CD4-positive, alpha-beta T cell treated with Interleukin-4 for 4 hours (primary cell): Measurements from ENCODE around the gene LCN15.
"Not testable (repeated sequence)": the region's sequence is repeated elsewhere in the genome, so short reads cannot be mapped to it uniquely, and the experiment has no call there.

ENCODE experiments used
- DNase-seq: peaks from one replicate; pipeline ENCODE4 v3.0.0-alpha.2; 2020

LCN15 gene

GRCh38 chr9:136773386-136774044 lies 9.2 kb upstream of the LCN15 start:
- DNase-seq, result no peak

GRCh38 chr9:136771907-136772415 lies 7.6 kb upstream of the LCN15 start:
- DNase-seq, result no peak

GRCh38 chr9:136769710-136770191 lies 5.4 kb upstream of the LCN15 start:
- peak; percentile 29 for DNase-seq

- DNase-seq, result peak; percentile 63
Measured at GRCh38 chr9:136766410-136767120, 2.2 kb upstream of the LCN15 start.

- not testable (repeated sequence) for DNase-seq
Measured at GRCh38 chr9:136765745-136766409, 1.6 kb upstream of the LCN15 start.

- no peak for DNase-seq
Measured at GRCh38 chr9:136765041-136765440, 723 bp upstream of the LCN15 start.

- DNase-seq, result no peak
Measured at GRCh38 chr9:136763649-136764035, 676 bp downstream of the LCN15 start.

GRCh38 chr9:136762915-136763648 lies 1.2 kb downstream of the LCN15 start:
- no peak for DNase-seq

GRCh38 chr9:136762221-136762691 lies 2.1 kb downstream of the LCN15 start:
- DNase-seq, result no peak

- DNase-seq, result no peak
Measured at GRCh38 chr9:136761545-136761981, 2.8 kb downstream of the LCN15 start.

GRCh38 chr9:136760834-136761544 lies 3.3 kb downstream of the LCN15 start:
- not testable (repeated sequence) for DNase-seq

GRCh38 chr9:136760424-136760823 lies 3.9 kb downstream of the LCN15 start:
- no peak for DNase-seq

- no peak for DNase-seq
Measured at GRCh38 chr9:136759436-136760325, 4.6 kb downstream of the LCN15 start.

GRCh38 chr9:136759001-136759400 lies 5.3 kb downstream of the LCN15 start:
- DNase-seq, result no peak

GRCh38 chr9:136757751-136758140 lies 6.6 kb downstream of the LCN15 start:
- DNase-seq, result no peak

- DNase-seq, result no peak
Measured at GRCh38 chr9:136757328-136757727, 7.0 kb downstream of the LCN15 start.

GRCh38 chr9:136756836-136757235 lies 7.5 kb downstream of the LCN15 start:
- no peak for DNase-seq

GRCh38 chr9:136756134-136756438 lies 8.2 kb downstream of the LCN15 start:
- no peak for DNase-seq

GRCh38 chr9:136755302-136756133 lies 8.8 kb downstream of the LCN15 start:
- DNase-seq, result not testable (repeated sequence)

- no peak for DNase-seq
Measured at GRCh38 chr9:136754626-136755301, 9.6 kb downstream of the LCN15 start.
